Measurements from ENCODE around the gene RERE. TPM values are rescaled to one million over a fixed set of nuclear protein-coding genes. Genes with fewer than 3 reads are reported as not detected.

The RERE gene
- total RNA-seq, 1 experiment from 2014 or later = 40.6 TPM

- Histone ChIP-seq H3K27me3 (ENCODE audit: insufficient read depth, low read length) (no peaks in the 10 kb centered on the region), H2AFZ (ENCODE audit: low read depth, low read length, poor library complexity, severe bottlenecking) (no peak overlapping the region), H3K4me3 (replicated peaks in 1 of 2; ENCODE audit: low read depth in 1 of 2, low read length in 2 of 2) (no peak overlapping the region), H3K9me2 (ENCODE audit: insufficient read depth) (no peaks in the 10 kb centered on the region), H3K36me3 (ENCODE audit: control insufficient read depth in 1 of 2, insufficient read depth in 2 of 2, low read length in 2 of 2) (no peaks in the 10 kb centered on the region; a peak in 1 of 4 replicates), H3K79me2 (ENCODE audit: insufficient read depth, low read length) (peaks cover 20% of the 10 kb centered on the region), H3K9me3 (ENCODE audit: control insufficient read depth in 1 of 2, insufficient read depth in 1 of 2, low read depth in 1 of 2, low read length in 2 of 2) (no peaks in the 10 kb centered on the region), H3K4me2 (ENCODE audit: low read length) (no peak overlapping the region), H4K20me1 (ENCODE audit: insufficient read depth) (no peaks in the 10 kb centered on the region), H3K9ac (ENCODE audit: low read length) (no peak overlapping the region), H3K27ac (ENCODE audit: low read depth, low read length) (no peak overlapping the region), H3K4me1 (ENCODE audit: control insufficient read depth in 1 of 2, insufficient read depth in 2 of 2, low read length in 2 of 2) (no peaks in the 10 kb centered on the region)
- ChIA-PET RAD21 (ENCODE audit: low non-redundant PET in 1 of 2, low total read pairs in 2 of 2, uncharacterized antibody in 2 of 2, unreplicated experiment in 2 of 2) (no interaction called here), POLR2A (no interaction called here), CTCF (no interaction called here)
- intact Hi-C loops (cut with micrococcal nuclease) = no loop called here
- DNase-seq (ENCODE audit: low read depth, low spot score) = no peak
- no peak for TF ChIP-seq REST (IDR thresholded peaks at IDR 0.05; ENCODE audit: low read depth)
- TF ChIP-seq ZBTB33 (IDR thresholded peaks at IDR 0.05; ENCODE audit: extremely low read depth, insufficient replicate concordance, low read length) = no peak
- TF ChIP-seq POLR2A (IDR thresholded peaks at IDR 0.05; ENCODE audit: borderline replicate concordance, extremely low read depth, insufficient read depth, insufficient read length) = no peak
- no peak for TF ChIP-seq CTCF (IDR thresholded peaks at IDR 0.05 in 2 of 3, conservative IDR thresholded peaks at IDR 0.05 in 1 of 3; ENCODE audit: borderline replicate concordance in 1 of 3, insufficient read depth in 1 of 3, low read depth in 2 of 3, low read length in 2 of 3)
- TF ChIP-seq FOSL1 (IDR thresholded peaks at IDR 0.05; ENCODE audit: low read depth) = no peak
- no peak for TF ChIP-seq RAD21 (IDR thresholded peaks at IDR 0.05; ENCODE audit: low read depth)
- no peak for TF ChIP-seq SP1 (IDR thresholded peaks at IDR 0.05; ENCODE audit: low read depth)
- no peak for TF ChIP-seq CBX3 (IDR thresholded peaks at IDR 0.05; ENCODE audit: low read depth)
- no peak for TF ChIP-seq EGR1 (IDR thresholded peaks at IDR 0.05; ENCODE audit: low read depth)
- no peak for TF ChIP-seq ZNF274 (IDR thresholded peaks at IDR 0.05; ENCODE audit: low read depth, low read length)
- TF ChIP-seq YY1 (IDR thresholded peaks at IDR 0.05; ENCODE audit: extremely low read depth, insufficient replicate concordance, low read depth, low read length) = no peak
- TF ChIP-seq TCF7L2 (IDR thresholded peaks at IDR 0.05; ENCODE audit: borderline replicate concordance, extremely low read depth, insufficient read depth, insufficient read length) = no peak
- no peak for TF ChIP-seq EZH2phosphoT487 (IDR thresholded peaks at IDR 0.05; ENCODE audit: borderline replicate concordance)
- no peak for TF ChIP-seq POLR2AphosphoS5 (IDR thresholded peaks at IDR 0.05; ENCODE audit: low read depth, low read length)
- no peak for TF ChIP-seq EZH2 (IDR thresholded peaks at IDR 0.05)
- no peak for TF ChIP-seq JUND (IDR thresholded peaks at IDR 0.05)
- no peak for TF ChIP-seq SIN3A (IDR thresholded peaks at IDR 0.05; ENCODE audit: low read depth)
- BruUV-seq (replicated peaks) = no TSS peak
- no peak for ATAC-seq
Observed at GRCh38 chr1:8660411-8660828, 157.0 kb downstream of the RERE start.
